ENCODE results near the gene ZBED1.

DNA sequence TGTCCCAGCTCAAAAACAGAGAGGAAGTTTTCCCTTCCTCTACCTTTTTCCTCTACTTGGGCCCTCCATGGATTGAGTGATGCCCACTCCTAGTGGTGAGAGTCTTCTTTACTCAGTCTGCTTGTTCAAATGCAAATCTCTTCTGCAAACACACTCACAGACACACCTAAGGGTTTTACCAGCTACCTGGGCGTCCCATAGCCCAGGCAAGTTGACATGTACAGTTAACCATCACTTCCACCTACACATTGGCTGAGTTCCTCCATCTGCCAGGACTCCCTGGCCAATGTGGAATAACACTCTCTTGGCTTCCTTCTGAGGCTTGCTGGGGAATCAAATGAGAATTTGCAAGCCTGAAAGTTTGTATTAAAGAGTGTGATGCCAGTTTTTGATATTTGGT is 45.7 kb upstream of the ZBED1 start:
- TF ChIP-seq SUZ12 (IDR thresholded peaks at IDR 0.05; ENCODE audit: extremely low read depth, insufficient read depth, insufficient read length) = no peak
- TF ChIP-seq ZNF274 (IDR thresholded peaks at IDR 0.05; ENCODE audit: low read depth, low read length) = no peak
